HG03442 (cell line): Measurements from ENCODE around the gene PDGFA.

Experiments used
- ATAC-seq: cut with Tn5 transposase; IDR thresholded peaks from one replicate; pipeline ENCODE4 v1.9.1; 2021; ENCODE audit warnings: mild to moderate bottlenecking, moderate library complexity; ENCODE audit not compliant: unreplicated experiment

PDGFA gene

DNA sequence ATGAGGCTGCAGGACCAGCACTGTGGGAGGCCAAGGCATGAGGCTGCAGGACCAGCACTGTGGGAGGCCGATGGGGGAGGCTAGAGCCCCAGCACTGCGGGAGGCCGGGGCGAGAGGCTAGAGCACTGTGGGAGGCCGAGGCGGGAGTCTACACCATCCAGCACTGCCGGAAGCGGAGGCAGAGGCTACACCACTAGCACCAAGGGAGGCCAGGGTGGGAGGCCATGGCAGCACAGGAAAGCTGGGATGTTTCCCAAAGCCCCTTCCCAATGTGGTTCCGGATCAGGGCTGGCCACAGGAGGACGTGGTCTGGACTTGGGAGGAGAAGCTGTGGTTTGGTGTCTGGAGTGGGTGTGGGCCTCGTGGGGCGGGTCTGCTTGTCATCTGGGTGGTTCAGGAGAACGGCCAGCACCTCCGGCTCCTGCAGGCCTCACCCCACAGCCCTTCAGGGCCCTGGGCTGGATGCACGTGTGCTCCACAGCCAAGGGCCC, 43.6 kb downstream of the PDGFA start:
- ATAC-seq, result no peak

DNA sequence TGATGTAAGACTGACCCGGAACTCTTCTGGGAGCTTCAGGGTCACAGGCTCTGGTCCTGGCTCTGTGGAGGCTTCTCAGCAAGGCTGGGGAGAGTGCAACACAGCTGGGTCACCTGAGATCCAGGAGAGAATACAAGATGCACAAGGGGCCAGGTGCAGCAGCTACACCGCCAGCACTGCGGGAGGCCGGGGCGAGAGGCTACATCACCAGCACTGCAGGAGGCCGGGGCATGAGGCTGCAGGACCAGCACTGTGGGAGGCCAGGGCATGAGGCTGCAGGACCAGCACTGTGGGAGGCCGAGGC, 44.3 kb downstream of the PDGFA start:
- no peak for ATAC-seq

DNA sequence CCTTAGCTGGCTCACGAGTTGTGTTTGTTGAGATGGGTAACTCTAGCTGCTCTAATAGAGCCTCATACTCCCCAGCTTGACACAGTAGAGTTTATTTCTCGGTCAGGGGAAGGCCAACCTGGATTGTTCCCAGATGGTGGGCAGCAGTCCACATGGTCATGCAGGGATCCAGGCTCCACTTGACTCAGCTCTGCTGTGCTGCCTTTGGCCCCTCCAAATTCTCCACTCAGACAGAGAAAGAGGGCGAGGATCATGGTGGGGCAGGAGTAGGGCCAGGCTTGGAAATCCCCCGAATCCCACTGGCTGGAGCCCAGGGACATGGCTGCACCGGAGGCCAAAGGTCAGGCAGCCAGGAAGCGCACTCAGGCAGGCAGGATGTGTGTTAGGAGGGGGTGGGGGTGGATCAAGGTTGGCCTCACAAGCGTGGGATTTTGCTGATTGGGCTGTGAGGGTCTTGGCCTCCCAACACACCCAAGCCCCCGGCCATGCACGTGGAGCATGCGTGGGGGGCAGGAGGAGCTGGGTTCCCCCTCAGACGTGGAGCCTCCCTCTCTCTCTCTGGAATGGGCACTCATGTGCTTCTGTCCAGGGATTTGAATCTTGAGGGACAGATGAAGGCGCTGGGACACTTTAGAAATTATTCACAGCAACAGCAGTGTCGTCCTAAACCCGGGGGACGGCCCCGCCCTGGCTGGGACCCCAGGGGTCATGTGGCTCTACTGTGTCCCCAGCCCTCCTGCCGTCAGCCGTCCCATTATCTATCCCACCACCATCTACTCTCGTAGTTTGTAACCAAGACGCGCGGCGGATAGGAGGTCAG, 44.8 kb downstream of the PDGFA start:
- no peak for ATAC-seq

DNA sequence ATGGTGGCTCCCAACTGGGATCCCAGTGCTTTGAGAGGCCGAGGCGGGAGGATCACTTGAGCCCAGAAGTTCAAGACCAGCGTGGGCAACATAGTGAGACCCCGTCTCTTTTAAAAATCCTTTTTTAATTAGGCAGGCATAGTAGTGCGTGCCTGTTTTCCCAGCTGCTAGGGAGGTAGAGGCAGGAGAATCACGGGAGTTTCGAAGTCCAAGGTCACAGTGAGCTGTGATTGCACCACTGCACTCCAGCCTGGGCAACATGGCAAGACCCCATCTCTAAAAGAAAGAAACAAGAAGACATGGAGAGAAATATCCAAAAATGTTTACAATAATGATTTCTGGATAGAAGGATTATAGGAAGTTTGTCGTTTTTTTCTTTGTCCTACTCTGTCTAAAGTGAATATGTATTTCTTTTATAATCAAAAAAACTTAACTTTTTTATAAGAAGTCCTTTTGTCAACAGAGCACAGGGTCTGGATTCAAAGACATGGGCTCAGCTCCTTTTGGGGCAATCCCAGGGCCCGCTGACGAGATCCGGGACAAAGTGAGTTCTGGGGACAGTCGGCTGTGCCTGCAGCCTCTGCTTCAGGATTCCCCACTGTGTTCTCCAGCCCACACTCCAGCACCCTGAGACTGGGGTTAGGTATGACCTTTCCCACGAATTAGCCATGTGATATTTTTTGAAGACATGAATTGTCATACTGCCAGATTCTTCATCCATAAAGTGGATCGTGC, 45.6 kb downstream of the PDGFA start:
- no peak for ATAC-seq

DNA sequence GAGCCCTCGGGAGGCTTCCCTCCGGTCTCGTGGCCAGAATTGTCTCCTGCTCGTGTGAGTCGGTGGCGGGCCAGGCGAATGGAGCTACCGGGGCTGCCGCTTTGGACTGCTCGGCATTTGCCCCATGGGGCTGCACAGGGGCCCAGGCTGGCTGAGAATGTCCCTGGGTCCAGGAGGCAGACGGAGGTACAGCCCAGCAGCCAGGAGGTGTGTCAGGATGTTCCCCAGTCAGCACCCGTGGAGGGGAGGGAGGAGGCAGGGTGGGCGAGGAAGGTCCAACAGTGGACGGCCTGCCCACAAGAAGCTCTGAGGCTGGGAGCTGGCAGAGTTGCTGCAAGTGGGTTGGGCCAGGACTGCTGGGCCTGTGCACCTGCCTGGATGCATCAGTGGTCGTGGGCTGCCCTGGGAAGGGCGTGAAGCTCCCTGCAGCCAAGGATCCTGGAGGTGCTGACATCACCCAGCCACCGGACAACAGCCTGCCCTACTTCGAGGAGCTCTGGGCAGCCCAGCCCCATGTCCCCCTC, 46.4 kb downstream of the PDGFA start:
- no peak for ATAC-seq

DNA sequence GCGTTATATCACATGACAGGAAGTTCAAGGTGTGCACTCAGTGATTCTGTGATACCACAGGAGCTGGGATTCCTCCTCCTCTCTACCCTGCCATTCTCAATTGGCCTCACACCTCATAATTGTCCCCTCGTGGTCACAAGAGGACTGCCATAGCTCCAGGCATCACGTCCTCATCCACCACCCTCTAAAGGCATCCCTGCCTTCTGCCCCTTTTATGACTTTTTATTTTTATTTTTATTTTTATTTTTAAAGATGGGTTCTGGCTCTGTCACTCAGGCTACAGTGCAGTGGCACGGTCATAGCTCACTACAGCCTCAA, 47.0 kb downstream of the PDGFA start:
- ATAC-seq, result no peak

DNA sequence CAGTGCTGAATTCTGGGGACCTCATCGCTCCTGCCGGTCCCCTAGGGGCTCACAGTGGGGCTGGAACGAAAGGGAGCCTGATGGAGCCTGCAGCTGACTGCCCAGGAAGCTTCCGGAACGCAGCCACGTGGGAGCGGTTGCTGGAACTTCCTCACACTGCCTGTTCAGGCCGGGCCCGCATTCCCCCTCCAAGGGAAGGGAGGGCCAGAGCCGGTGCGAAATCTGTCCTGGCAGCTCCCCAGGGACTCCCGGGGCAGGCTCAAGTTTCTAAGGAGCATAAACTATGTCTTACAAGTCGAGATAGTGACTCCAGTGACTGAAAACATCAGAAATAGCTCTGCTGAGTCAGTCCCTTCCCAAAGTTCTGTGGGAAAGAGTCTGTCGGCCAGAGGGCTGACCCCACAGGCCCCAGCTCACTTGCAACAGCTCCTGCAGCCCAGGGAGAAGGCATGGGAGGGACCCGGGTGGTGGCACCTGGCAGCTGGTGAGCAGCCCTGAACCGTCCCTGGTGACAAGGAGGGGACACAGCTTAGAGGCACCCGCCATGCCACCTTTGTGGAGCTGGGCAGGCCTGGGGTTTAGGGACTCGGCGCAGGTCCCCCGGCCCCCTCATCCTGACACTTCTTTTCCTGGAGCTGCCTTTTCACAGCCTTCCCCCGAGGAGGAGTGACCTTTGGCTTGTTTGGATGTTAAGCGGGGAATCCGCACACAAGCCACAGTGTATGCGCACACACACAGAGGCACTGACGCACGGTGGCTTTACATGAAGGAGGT, 47.6 kb downstream of the PDGFA start:
- ATAC-seq, result no peak

DNA sequence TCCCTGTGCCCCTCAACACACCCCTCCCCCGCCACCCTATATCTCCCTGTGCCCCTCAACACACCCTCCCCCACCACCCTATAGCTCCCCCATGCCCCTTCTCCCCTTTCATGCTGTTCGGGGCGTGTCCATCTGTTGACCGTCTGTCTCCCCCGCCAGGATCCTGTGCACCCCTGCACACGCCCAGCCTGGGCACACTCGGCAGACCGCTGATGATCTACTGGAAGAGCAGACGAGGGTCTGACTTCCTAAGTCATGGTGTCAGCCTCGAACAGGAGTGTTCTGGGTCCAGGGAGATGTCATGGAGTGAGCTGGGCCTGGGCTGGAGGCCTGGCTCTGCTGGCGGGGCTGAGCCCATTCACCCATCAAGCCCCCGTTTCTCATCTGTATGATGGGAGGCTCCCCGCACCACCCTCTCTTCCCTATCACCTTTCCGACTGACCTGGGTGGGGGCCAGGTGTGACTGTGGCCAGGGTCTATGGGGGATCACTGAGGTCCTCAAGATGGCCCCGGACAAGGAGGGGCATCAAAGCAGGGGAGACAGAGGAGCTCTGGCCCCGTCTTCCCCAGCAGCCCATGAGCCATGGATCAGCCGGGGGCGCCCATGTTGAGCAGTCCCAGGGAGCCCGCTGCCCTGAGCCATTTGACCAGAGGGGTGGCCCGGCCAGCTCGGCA, 48.3 kb downstream of the PDGFA start:
- ATAC-seq, result no peak

DNA sequence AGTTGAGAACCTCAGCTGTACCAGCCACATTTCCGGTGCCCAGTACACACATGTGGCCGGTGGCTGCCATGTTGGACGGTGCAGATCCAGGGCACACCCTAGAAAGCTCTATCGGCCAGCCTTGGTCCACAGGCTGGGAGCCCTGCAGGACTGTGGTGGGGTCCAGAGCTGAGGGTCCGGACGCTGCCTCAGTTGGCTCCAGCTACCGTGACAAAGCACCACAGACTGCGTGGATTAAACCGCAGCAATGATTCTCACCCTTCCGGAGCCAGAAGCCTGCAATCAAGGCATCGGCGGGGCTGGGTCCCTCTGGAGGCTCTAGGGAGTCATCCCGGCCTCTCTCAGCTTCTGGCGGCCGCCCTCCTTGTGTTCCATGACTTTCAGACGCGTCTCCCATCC, 50.1 kb downstream of the PDGFA start:
- ATAC-seq, result no peak

DNA sequence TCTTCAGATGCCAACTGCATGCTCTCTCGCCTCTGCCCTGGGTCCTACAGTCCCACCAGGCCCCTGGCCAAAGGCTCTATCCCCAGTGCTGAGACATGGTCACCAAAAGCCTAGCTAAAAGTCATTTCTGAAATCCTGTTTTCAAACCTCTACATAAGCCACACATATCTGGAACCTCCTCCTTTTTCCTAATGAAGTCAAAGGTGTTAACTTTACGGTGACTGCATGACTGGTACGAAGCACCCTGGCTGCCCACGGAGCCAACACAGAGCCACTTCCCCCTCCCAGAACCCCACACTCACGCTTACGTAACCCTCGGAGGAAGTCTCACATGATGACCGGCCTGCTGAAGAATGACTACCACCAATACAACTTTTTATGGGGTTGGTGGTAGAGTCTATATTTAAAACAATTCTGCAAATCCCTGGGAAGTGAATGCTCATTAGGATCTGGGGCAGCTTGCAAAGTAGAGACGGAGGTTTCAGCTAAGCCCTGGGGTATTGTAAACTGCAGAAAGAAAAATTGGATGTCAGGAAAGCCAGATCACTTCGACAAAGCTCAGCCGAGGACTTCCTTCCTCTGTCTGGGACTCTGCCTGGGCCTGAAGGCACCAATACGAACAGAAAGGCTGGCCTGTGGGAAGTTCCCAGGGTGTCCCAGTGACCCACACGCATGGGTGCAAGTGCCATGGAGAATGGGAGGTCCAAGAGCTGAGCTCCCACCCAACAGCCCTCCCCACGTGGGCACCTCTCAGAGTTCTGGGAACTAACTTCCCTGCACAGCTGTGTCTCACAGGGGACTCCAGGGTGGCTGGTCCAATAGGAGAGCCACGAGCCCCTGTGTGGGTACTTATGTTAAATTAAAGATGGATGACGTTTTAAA, 50.7 kb downstream of the PDGFA start:
- ATAC-seq, result no peak

DNA sequence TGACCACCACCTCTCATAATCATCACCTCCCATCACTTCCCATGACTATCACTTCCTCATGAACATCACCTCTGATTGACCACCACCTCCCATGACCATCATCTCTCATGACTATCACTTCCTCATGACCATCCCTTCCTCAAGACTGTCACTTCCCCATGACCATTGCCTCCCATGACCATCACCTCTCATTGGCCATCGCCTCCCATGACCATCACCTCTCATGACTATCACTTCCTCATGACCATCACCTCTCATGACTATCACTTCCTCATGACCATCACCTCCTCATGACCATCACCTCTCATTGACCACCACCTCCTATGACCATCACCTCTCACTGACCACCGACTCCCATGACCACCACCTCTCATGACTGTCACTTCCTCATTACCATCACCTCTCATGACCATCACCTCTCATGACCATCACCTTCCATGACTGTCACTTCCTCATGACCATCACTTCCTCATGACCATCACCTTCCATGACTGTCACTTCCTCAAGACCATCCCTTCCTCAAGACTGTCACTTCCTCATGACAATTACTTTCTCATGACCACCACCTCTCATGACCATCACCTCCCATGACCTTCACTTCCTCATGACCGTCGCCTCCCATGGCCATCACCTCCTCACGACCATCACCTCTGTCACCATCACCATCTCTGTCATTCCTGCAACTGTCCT, 51.6 kb downstream of the PDGFA start:
- ATAC-seq, result no peak

DNA sequence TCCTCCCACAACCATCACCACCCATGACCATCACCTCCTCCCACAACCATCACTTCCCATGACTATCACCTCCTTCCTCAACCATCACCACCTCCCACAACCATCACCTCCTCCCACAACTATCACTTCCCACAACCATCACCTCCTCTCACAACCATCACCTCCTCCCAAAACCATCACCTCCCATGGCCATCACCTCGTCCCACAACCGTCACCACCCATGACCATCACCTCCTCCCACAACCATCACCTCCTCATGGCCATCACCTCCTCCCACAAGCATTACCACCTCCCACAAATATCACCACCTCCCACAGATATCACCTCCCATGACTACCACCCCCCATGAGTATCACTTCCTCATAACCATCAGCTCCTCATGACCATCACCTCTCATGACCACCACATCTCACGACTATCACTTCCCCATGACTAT, 52.2 kb downstream of the PDGFA start:
- no peak for ATAC-seq

DNA sequence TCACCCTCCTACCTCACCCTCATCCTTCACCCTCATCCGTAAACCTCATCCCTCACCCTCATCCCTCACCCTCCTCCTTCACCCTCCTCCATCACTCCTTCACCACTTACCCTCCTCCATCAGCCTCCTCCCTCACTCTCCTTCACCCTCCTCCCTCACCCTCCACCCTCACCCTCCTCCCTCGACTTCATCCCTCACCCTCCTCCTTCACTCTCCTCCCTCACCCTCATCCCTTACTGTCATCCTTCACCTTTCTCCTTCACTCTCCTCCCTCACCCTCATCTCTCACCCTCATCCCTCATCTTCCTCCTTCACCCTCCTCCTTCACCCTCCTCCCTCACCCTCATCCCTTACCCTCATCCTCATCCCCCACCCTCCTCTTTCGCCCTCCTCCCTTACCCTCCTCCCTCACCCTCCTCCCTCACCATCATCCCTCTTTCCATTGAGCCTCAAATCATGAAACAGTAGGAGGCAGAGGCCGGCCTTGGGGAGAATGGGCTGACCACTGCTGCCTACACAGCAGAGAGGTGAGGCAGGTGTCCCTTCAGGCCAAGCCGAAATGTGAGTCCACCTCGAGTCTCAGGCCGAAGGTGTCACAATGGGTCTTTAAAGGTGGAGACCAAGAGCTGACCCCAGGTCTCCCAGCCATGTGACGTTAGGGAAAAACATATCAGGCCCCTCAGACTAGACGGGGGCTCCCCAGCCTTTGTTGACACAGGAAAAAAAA, 53.0 kb downstream of the PDGFA start:
- ATAC-seq, result no peak

DNA sequence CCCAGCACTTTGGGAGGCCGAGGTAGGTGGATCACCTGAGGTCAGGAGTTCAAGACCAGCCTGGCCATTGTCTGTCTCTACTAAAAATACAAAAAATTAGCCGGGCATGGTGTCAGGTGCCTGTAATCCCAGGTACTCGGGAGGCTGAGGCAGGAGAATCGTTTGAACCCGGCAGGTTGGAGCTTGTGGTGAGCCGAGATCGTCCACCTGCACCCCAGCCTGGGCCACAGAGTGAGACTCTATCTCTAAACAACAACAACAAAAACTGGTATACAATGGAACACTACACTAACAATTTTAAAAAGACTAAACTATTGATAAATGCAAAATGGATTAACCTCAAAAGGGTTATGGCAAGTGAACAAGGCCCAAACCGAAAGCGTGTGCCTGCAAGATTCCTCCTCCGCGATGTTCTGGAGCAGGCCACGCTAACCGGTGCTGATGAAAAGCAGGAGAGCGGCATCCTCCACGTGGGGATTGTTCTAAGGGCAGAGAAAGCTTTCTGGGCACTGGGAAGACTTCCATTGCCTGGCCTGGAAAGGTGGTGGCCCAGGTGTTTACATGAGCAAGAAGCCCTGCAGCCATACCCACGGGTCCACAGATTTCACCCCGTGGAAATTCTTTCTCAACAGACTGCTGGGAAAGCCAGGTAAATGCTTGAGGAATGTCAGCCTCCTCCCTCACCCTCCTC, 53.8 kb downstream of the PDGFA start:
- no peak for ATAC-seq

DNA sequence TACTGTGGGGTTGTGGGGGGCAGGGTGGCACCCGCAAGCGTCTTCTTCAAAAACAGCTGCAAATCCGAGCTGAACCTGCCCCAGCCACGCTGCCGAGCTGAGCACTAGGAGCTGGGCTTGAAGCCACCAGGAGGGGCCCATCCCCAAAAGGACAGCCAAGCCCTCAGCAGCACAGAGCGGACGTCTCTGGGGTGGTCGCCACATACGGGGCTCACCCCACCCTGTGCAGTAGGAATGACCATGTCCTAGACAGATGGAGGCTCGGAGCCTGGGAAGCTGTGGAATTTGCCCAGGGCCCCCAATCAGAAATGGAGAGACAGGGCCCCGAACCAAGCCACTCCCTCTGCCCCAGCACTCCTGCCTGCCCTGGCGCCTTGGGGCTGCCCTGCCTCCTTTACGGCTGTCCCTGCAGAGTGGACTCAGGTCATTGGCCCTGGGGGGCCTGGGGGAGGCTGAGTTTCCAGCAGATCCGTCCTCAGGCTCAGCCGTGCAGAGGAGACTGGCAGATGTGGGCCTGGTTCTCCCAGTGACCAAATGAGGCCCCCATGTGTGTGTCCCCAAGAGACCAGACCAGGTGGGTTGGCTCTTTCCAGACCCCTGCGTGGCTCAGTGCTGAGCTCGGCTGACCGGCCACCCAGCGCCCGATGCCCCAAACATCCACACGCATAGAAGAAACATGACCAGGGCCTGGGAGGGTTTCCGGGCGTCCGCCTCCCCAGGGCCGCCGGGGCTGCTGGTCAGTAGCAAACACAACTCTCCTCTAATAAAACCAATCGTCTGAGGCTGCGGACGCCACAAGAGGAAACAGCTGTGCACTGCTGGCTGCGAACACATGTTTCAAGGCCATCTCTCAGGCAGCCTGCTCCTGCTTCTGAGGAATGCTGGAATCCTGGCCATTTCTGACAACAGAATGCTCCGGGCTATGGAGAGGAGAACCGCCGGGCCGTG, 54.9 kb downstream of the PDGFA start:
- ATAC-seq, result no peak

DNA sequence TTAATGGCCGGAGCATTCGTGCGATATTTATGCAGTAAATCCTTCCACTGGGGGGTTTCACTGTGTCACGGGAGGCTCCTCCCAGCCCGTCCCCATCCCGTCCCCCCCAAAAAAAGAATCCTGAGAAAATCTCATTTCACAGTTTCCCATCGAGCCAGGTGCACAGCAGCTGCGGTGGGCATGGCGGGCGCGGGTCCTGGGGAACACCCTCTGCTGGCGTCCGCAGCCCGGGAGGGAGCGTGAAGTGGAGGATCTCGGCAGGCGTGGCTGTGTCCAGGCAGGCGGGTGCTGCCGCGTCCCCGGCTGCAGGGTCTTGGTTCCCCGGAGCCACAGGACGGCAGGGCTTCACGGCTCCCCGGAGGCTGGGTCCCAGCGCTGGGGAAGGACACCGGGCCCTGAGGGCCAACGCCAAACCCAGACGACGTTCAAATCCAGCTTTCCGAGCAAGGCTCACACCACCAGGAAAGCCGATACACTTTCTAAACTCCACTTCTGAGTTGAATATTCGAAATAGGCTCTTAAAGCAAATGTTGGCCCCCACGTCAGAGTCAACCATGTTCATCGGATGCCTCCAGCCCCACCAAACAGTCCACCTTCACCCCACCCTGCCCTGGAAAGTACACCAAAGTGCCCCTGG, 55.7 kb downstream of the PDGFA start:
- ATAC-seq, result no peak

DNA sequence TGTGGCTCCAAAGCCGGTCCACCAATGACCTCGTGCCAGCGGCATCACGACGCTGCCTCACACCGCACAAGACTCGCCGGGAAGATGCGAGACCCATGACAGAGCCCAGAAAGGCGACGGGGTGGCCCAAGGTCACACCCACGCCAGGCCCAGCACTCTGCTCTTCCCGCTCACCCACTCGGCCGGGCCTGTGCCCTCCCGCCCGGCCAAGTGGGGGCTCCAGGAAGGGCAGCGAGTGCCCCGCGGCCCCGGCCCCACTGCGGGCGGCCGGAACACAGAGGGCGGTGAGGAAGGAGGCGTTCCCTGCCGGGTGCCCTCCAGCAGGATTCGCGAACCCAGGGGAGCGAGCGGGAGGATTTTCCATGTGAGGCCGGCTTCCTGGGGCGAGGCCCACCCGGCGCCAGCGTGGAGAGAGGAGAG, 56.3 kb downstream of the PDGFA start:
- ATAC-seq, result no peak
